Measurements from ENCODE around the gene SHISA5.

DNA sequence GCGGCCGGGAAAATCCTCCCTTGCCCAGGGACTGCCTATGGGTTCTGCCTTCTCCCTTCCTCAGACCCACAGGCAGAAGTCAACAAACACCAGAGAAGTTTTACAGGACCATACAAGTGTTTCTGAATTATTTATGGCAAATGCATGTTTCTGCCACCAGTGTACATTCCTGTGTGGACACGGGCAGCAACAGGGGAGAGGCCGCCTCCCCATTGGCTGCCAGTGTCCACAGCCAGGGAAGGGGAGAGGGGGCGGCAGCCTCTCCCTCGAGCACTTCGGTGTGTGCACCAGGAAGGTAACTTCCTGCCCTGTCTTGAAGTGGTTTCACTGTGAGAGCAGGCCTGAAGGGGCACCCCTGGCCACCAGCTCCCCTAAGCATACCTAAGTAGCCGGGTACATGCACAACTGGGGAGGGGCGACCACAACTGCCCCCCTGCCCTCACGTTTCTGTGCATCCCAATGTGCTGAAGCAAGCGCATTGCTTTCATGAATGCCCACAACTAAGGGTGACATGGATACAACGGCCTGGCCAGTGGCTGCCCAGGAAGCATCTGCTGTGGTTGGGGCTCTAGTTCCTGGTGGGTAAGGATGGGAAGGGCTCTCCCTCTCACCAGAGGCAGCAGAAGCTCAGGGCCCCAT, 14.8 kb upstream of the SHISA5 start:
- TF ChIP-seq, protein P1, sequence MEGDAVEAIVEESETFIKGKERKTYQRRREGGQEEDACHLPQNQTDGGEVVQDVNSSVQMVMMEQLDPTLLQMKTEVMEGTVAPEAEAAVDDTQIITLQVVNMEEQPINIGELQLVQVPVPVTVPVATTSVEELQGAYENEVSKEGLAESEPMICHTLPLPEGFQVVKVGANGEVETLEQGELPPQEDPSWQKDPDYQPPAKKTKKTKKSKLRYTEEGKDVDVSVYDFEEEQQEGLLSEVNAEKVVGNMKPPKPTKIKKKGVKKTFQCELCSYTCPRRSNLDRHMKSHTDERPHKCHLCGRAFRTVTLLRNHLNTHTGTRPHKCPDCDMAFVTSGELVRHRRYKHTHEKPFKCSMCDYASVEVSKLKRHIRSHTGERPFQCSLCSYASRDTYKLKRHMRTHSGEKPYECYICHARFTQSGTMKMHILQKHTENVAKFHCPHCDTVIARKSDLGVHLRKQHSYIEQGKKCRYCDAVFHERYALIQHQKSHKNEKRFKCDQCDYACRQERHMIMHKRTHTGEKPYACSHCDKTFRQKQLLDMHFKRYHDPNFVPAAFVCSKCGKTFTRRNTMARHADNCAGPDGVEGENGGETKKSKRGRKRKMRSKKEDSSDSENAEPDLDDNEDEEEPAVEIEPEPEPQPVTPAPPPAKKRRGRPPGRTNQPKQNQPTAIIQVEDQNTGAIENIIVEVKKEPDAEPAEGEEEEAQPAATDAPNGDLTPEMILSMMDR (IDR thresholded peaks at IDR 0.05; ENCODE audit: low read depth, low read length): no peak
- no peak for TF ChIP-seq EZH2phosphoT487 (IDR thresholded peaks at IDR 0.05; ENCODE audit: low read depth)
